H9 (cell line): ENCODE results near the gene LYVE1. TPM values are rescaled to one million over a fixed set of nuclear protein-coding genes. Genes with fewer than 3 reads are reported as not detected.

Source experiments
- DNase-seq: peaks from one replicate; pipeline ENCODE4 v3.0.0-alpha.2; 2017
- H2AFZ ChIP-seq: one replicate; pipeline ENCODE4 v1.6.1; 2013; ENCODE audit warnings: mild to moderate bottlenecking, low read length, control low read depth, moderate library complexity
- H2AK5ac ChIP-seq: 2 replicates; pipeline ENCODE4 v1.6.1; 2013; ENCODE audit warnings: low read length, control low read depth, mixed read lengths; ENCODE audit not compliant: insufficient read length
- H2BK120ac ChIP-seq: one replicate; pipeline ENCODE4 v1.6.1; 2013; ENCODE audit warnings: low read depth, mild to moderate bottlenecking, low read length, control low read depth, inconsistent platforms; ENCODE audit not compliant: poor library complexity, severe bottlenecking
- H2BK12ac ChIP-seq: 2 replicates; pipeline ENCODE4 v1.6.1; 2013; ENCODE audit warnings: low read length, control low read depth, mixed read lengths, low read depth; ENCODE audit not compliant: insufficient read length
- H2BK15ac ChIP-seq: 2 replicates; pipeline ENCODE4 v1.6.1; 2013; ENCODE audit warnings: low read depth, low read length, control low read depth
- H2BK20ac ChIP-seq: one replicate; pipeline ENCODE4 v1.6.1; 2013; ENCODE audit warnings: low read depth, mild to moderate bottlenecking, low read length, control low read depth, inconsistent platforms; ENCODE audit not compliant: poor library complexity, severe bottlenecking
- H2BK5ac ChIP-seq: 2 replicates; pipeline ENCODE4 v1.6.1; 2013; ENCODE audit warnings: low read length, control low read depth, mixed read lengths; ENCODE audit not compliant: insufficient read length
- H3K14ac ChIP-seq: 2 replicates; pipeline ENCODE4 v1.6.1; 2013; ENCODE audit warnings: low read length, control low read depth; ENCODE audit not compliant: insufficient read depth
- H3K18ac ChIP-seq: 2 replicates; pipeline ENCODE4 v1.6.1; 2013; ENCODE audit warnings: low read depth, mild to moderate bottlenecking, mixed read lengths, low read length, control low read depth; ENCODE audit not compliant: insufficient read length
- H3K23ac ChIP-seq: 2 replicates; pipeline ENCODE4 v1.6.1; 2013; ENCODE audit warnings: low read length, control low read depth, mixed read lengths, low read depth; ENCODE audit not compliant: insufficient read length
- H3K23me2 ChIP-seq: 2 replicates; pipeline ENCODE4 v1.6.1; 2013; ENCODE audit warnings: low read depth, mild to moderate bottlenecking, mixed read lengths, low read length, control low read depth; ENCODE audit not compliant: insufficient read length, poor library complexity, severe bottlenecking
- H3K27ac ChIP-seq: 2 replicates; pipeline ENCODE4 v1.5.1; 2013; ENCODE audit warnings: low read length, control low read depth, mixed read lengths, low read depth; ENCODE audit not compliant: insufficient read length
- H3K27me3 ChIP-seq: 2 replicates; pipeline ENCODE4 v1.6.1; 2013; ENCODE audit warnings: low read length, control low read depth, inconsistent platforms; ENCODE audit not compliant: insufficient read depth
- H3K4ac ChIP-seq: 2 replicates; pipeline ENCODE4 v1.6.1; 2013; ENCODE audit warnings: low read depth, mild to moderate bottlenecking, control low read depth, inconsistent platforms, low read length, moderate library complexity
- H3K4me1 ChIP-seq: 2 replicates; pipeline ENCODE4 v1.6.1; 2013; ENCODE audit warnings: low read length, control low read depth, inconsistent platforms; ENCODE audit not compliant: insufficient read depth
- H3K4me2 ChIP-seq: 2 replicates; pipeline ENCODE4 v1.6.1; 2013; ENCODE audit warnings: low read length, control low read depth, mixed read lengths; ENCODE audit not compliant: insufficient read length, insufficient read depth
- H3K56ac ChIP-seq: 2 replicates; pipeline ENCODE4 v1.6.1; 2013; ENCODE audit warnings: low read depth, mild to moderate bottlenecking, mixed read lengths, low read length, control low read depth; ENCODE audit not compliant: insufficient read length
- H3K79me1 ChIP-seq: 2 replicates; pipeline ENCODE4 v1.6.1; 2013; ENCODE audit warnings: low read depth, mild to moderate bottlenecking, moderate library complexity, low read length, control low read depth, inconsistent platforms; ENCODE audit not compliant: insufficient read depth, poor library complexity, severe bottlenecking
- H3K79me2 ChIP-seq: 2 replicates; pipeline ENCODE4 v1.6.1; 2013; ENCODE audit warnings: low read length, control low read depth, inconsistent platforms; ENCODE audit not compliant: insufficient read depth
- H3K9ac ChIP-seq: 2 replicates; pipeline ENCODE4 v1.6.1; 2013; ENCODE audit warnings: low read length, control low read depth, mixed read lengths; ENCODE audit not compliant: insufficient read length; ENCODE audit errors: extremely low read depth
- H3K9me3 ChIP-seq: one replicate; pipeline ENCODE4 v1.6.1; 2013; ENCODE audit warnings: low read depth, low read length, inconsistent platforms; ENCODE audit not compliant: control insufficient read depth
- H3T11ph ChIP-seq: one replicate; pipeline ENCODE4 v1.6.1; 2013; ENCODE audit warnings: mild to moderate bottlenecking, low read length, control low read depth, inconsistent platforms
- H4K20me1 ChIP-seq: one replicate; pipeline ENCODE4 v1.6.1; 2013; ENCODE audit not compliant: control insufficient read depth, insufficient read length, insufficient read depth
- H4K5ac ChIP-seq: 2 replicates; pipeline ENCODE4 v1.6.1; 2013; ENCODE audit warnings: low read depth, mild to moderate bottlenecking, mixed read lengths, low read length, control low read depth; ENCODE audit not compliant: insufficient read length
- H4K8ac ChIP-seq: replicated peaks from 2 replicates; pipeline ENCODE4 v1.6.1; 2013; ENCODE audit warnings: low read length, control low read depth, mixed read lengths, low read depth; ENCODE audit not compliant: insufficient read length
- H4K91ac ChIP-seq: 2 replicates; pipeline ENCODE4 v1.6.1; 2013; ENCODE audit warnings: low read depth, mild to moderate bottlenecking, moderate library complexity, mixed read lengths, low read length, control low read depth; ENCODE audit not compliant: insufficient read length
- H3K27ac Mint-ChIP-seq, 3 experiments: 2 replicates in 2 of 3; 3 replicates in 1 of 3; pipeline ENCODE4 v1.8.0; 2020 to 2021; ENCODE audit warnings: mixed read lengths in 3 of 3, mild to moderate bottlenecking in 1 of 3, moderate library complexity in 1 of 3
- H3K27me3 Mint-ChIP-seq: 2 replicates; pipeline ENCODE4 v1.8.0; 2021; ENCODE audit warnings: low read depth, mild to moderate bottlenecking, moderate library complexity, mixed read lengths
- H3K36me3 Mint-ChIP-seq, 3 experiments: 2 replicates in 2 of 3; 3 replicates in 1 of 3; pipeline ENCODE4 v1.8.0; 2020 to 2021; ENCODE audit warnings: low read depth in 3 of 3, mixed read lengths in 3 of 3; ENCODE audit not compliant: insufficient read depth in 1 of 3
- H3K4me1 Mint-ChIP-seq, 2 experiments: 2 replicates each; pipeline ENCODE4 v1.8.0; 2020; ENCODE audit warnings: mixed read lengths in 2 of 2
- H3K4me3 Mint-ChIP-seq, 2 experiments: 2 replicates in 1 of 2; 3 replicates in 1 of 2; pipeline ENCODE4 v1.8.0; 2020 to 2021; ENCODE audit warnings: mild to moderate bottlenecking in 2 of 2, mixed read lengths in 2 of 2, moderate library complexity in 1 of 2
- H3K9me3 Mint-ChIP-seq, 2 experiments: 2 replicates in 1 of 2; 3 replicates in 1 of 2; pipeline ENCODE4 v1.8.0; 2020; ENCODE audit warnings: mild to moderate bottlenecking in 2 of 2, mixed read lengths in 2 of 2, moderate library complexity in 1 of 2
- CTCF ChIP-seq: fragments of 200-600 bp; sonication (generic); conservative IDR thresholded peaks from 3 replicates; pipeline ENCODE4 v1.8.0; 2021; ENCODE audit warnings: antibody characterized with exemption, mild to moderate bottlenecking
- total RNA-seq: library from RNA; stranded (reverse); gene quantifications from 2 replicates; pipeline ENCODE4 v1.2.1, GENCODE V29; 2021

The LYVE1 gene
- total RNA-seq, 1 experiment from 2014 or later = not detected

- H4K91ac ChIP-seq = no peak overlapping the region
- no peak overlapping the region for H2BK5ac ChIP-seq
- H4K5ac ChIP-seq = no peak overlapping the region
- Mint-ChIP-seq H3K27me3 (no peaks in the 10 kb centered on the region), H3K27ac (no peak overlapping the region), H3K4me3 (no peak overlapping the region), H3K36me3 (peaks cover 0 to 22% (median 12%) of the 10 kb centered on the region in 3 experiments; a peak in 4 of 7 replicates), H3K4me1 (no peaks in the 10 kb centered on the region), H3K9me3 (no peaks in the 10 kb centered on the region; a peak in 1 of 5 replicates)
- no peaks in the 10 kb centered on the region for H3K4me1 ChIP-seq
- no peak overlapping the region for H2BK120ac ChIP-seq
- H3K27me3 ChIP-seq = no peaks in the 10 kb centered on the region
- no peak for DNase-seq
- H4K20me1 ChIP-seq = no peaks in the 10 kb centered on the region
- no peaks in the 10 kb centered on the region for H3K9me3 ChIP-seq
- no peak overlapping the region for H3K4ac ChIP-seq
- H4K8ac ChIP-seq = no peak overlapping the region
- H3K79me1 ChIP-seq = no peaks in the 10 kb centered on the region
- H3K9ac ChIP-seq = no peak overlapping the region
- no peak overlapping the region for H3K23ac ChIP-seq
- H3T11ph ChIP-seq = no peak overlapping the region
- H2BK12ac ChIP-seq = no peak overlapping the region
- no peak overlapping the region for H3K27ac ChIP-seq
- no peak overlapping the region for H2AK5ac ChIP-seq
- H3K4me2 ChIP-seq = no peak overlapping the region
- no peak overlapping the region for H3K18ac ChIP-seq
- no peak overlapping the region for H2BK15ac ChIP-seq
- no peak overlapping the region for H2AFZ ChIP-seq
- H3K79me2 ChIP-seq = no peaks in the 10 kb centered on the region
- H3K14ac ChIP-seq = no peak overlapping the region
- no peaks in the 10 kb centered on the region for H3K23me2 ChIP-seq
- H3K56ac ChIP-seq = no peak overlapping the region
- no peak for TF ChIP-seq CTCF
- no peak overlapping the region for H2BK20ac ChIP-seq
These were observed 35.1 kb downstream of the LYVE1 start for GRCh38 chr11:10533323-10533722.
